Ovary (tissue), 9 donors: ENCODE results near the gene GUCY1A1. TPM values are rescaled to one million over a fixed set of nuclear protein-coding genes. Genes with fewer than 3 reads are reported as not detected.
A peak's percentile ranks its signal among the peaks of the same experiment; 100 is the strongest.

Source experiments
- DNase-seq, 5 donors: peaks; one replicate each; pipeline ENCODE4 v3.0.0-alpha.2; 2019 to 2020
- H3K27ac ChIP-seq, 2 donors: fragments of 200-600 bp; one replicate each; pipeline versions ENCODE4 v1.5.1 to v1.8.0; 2019 to 2022
- H3K27me3 ChIP-seq: fragments of 200-600 bp; one replicate; pipeline ENCODE4 v1.8.0; 2022
- H3K36me3 ChIP-seq: fragments of 200-600 bp; sonication (generic); one replicate; pipeline ENCODE4 v1.5.1; 2019
- H3K4me1 ChIP-seq: one replicate; pipeline ENCODE4 v1.8.1; 2013; ENCODE audit warnings: mild to moderate bottlenecking, moderate library complexity; ENCODE audit not compliant: insufficient read depth
- H3K4me3 ChIP-seq: fragments of 200-600 bp; sonication (generic); one replicate; pipeline ENCODE4 v1.5.1; 2017
- H3K9me3 ChIP-seq, 2 donors: fragments of 200-600 bp in 1 of 2; sonication (generic) in 1 of 2; one replicate each; pipeline versions ENCODE4 v1.5.1 to v1.8.1; 2013 to 2019; ENCODE audit warnings: mild to moderate bottlenecking in 1 of 2, moderate library complexity in 1 of 2
- CTCF ChIP-seq, 3 donors: fragments of 450-650 bp in 2 of 3; fragments of 200-600 bp in 1 of 3; IDR thresholded peaks; one replicate each; pipeline versions ENCODE4 v1.5.1 to v1.8.0; 2016 to 2022; ENCODE audit warnings: antibody characterized with exemption in 3 of 3, mild to moderate bottlenecking in 1 of 3
- EP300 ChIP-seq: sonication (generic); formaldehyde crosslinking; IDR thresholded peaks from one replicate; pipeline ENCODE4 v1.6.1; 2017; ENCODE audit warnings: antibody characterized with exemption
- POLR2A ChIP-seq: fragments of 450-650 bp; IDR thresholded peaks from one replicate; pipeline ENCODE4 v1.6.1; 2017; ENCODE audit warnings: antibody characterized with exemption, mild to moderate bottlenecking, moderate library complexity
- WGBS, 3 donors: extraction: QIAGEN DNeasy Blood & Tissue Kit in 1 of 3; methylation state at CpG; one replicate each; pipeline versions ENCODE4 v1.1.5 to v1.1.7; 2013 to 2017; 5-methylcytosine and 5-hydroxymethylcytosine counted together
- intact Hi-C, 4 donors: fragments of 100-400 bp; cut with DNase I; formaldehyde crosslinking; loops; one replicate each; pipeline versions ENCODE4 v1.11.0 to v1.15.1; 2022 to 2023
- polyA plus RNA-seq, 2 donors: library from polyadenylated mRNA; stranded (reverse); fragments of 200-250 nt in 1 of 2; fragments of 350-450 nt in 1 of 2; fragmentation: Illumina TruSeq in 1 of 2; extraction: RNeasy Lipid Tissue Mini Kit (QIAGEN cat#74804) in 1 of 2; gene quantifications; one replicate each; pipeline ENCODE4 v1.2.3, GENCODE V29; 2013 to 2014
- total RNA-seq, 7 donors: library from RNA; depleted of rRNA in 2 of 7; stranded (reverse); fragments of >200 nt in 2 of 7; fragmentation: NEBNext Ultra II Directional in 3 of 7; extraction: Animal tissue kit (Norgen Biotek cat#: 25700) in 3 of 7; gene quantifications; one replicate each; pipeline versions ENCODE4 v1.1.0 to v1.2.4, GENCODE V29; 2016 to 2023
- donor health status: DM: no; HTN: no; CAD: no; lungs with moderate emphysema.
- donor health status: DM: no; HTN: no; CAD: no.
- donor health status: Bipolar disorder and iron deficiency.
- donor health status: DM: yes; HTN: yes; CAD: no.
- donor health status: DM: no; HTN: no; CAD: no.
- donor health status: DM: yes; HTN: yes; CAD: no.

GUCY1A1 gene
- total and polyA plus RNA-seq, 9 donors, result 3.0 to 26.9 (median 6.4) TPM

- no peaks in the 10 kb centered on the region for H3K27me3 ChIP-seq
- whole genome bisulfite sequencing, 3 donors, result 73 to 86% (median 82%) methylated on average over 1 of the region's 1 CpG
- TF ChIP-seq EP300 (no peak), CTCF (IDR thresholded peaks at IDR 0.05) (no peak), POLR2A (no peak)
- no peaks in the 10 kb centered on the region for H3K9me3 ChIP-seq
- intact Hi-C loops, result loop anchor here in 1 of 4 donors (5.0 to 10.0 kb wide), 2 partner anchors 63 to 146 kb away; no protein-coding TSS in a partner anchor
- no peak overlapping the region for H3K27ac ChIP-seq
- no peaks in the 10 kb centered on the region for H3K4me1 ChIP-seq
- no peak overlapping the region for H3K4me3 ChIP-seq
- no peak for DNase-seq
- H3K36me3 ChIP-seq, result no peaks in the 10 kb centered on the region
Measured at GRCh38 chr4:155757745-155758265, 91.2 kb downstream of the GUCY1A1 start.

GRCh38 chr4:155758481-155759371 is 92.1 kb downstream of the GUCY1A1 start, which contains the start of gene GUCY1B1:
Gene GUCY1B1 (plus strand): TSS chr4:155759021. CDS start chr4:155759141, 120 bp downstream.
- H3K4me1 ChIP-seq, result no peaks in the 10 kb centered on the region
- no peaks in the 10 kb centered on the region for H3K27me3 ChIP-seq
- H3K9me3 ChIP-seq, result no peaks in the 10 kb centered on the region
- intact Hi-C loops, result loop anchor here in 1 of 4 donors (5.0 to 10.0 kb wide), 2 partner anchors 64 to 146 kb away; no protein-coding TSS in a partner anchor
- no peaks in the 10 kb centered on the region for H3K36me3 ChIP-seq
- H3K27ac ChIP-seq, result peak within 1 kb of the TSS; percentile 18 to 69
- 6 to 11% (median 8%) methylated on average over 36 to 51 of the region's 51 CpGs for WGBS, 3 donors
- H3K4me3 ChIP-seq, result peak within 1 kb of the TSS; percentile 58
- peak; percentile 22 to 56 (median 31) for TF ChIP-seq CTCF (IDR thresholded peaks at IDR 0.05)
- no peak for TF ChIP-seq POLR2A
- peak; percentile 81 to 94 (median 92) for DNase-seq

- Histone ChIP-seq H3K27ac (peak overlapping the region; percentile 18 to 69), H3K27me3 (no peaks in the 10 kb centered on the region), H3K4me1 (no peaks in the 10 kb centered on the region), H3K4me3 (peak overlapping the region; percentile 58), H3K36me3 (no peaks in the 10 kb centered on the region), H3K9me3 (no peaks in the 10 kb centered on the region)
- 0 to 1% (median 1%) methylated on average over 56 to 77 of the region's 77 CpGs for WGBS, 3 donors
- TF ChIP-seq POLR2A, result no peak
- no peak for TF ChIP-seq EP300
- no peak for TF ChIP-seq CTCF (IDR thresholded peaks at IDR 0.05)
- DNase-seq, result peak; percentile 20 to 71 (median 68)
- intact Hi-C loops, result loop anchor here in 1 of 4 donors (5.0 to 10.0 kb wide), 2 partner anchors 65 to 147 kb away; no protein-coding TSS in a partner anchor
Measured at GRCh38 chr4:155759372-155760252, 93.0 kb downstream of the GUCY1A1 start.

- DNase-seq, result no peak
- no peak overlapping the region for H3K27ac ChIP-seq
- intact Hi-C loops, result no loop called here
- no peaks in the 10 kb centered on the region for H3K27me3 ChIP-seq
- H3K36me3 ChIP-seq, result no peaks in the 10 kb centered on the region
- H3K4me3 ChIP-seq, result no peak overlapping the region
- TF ChIP-seq CTCF (IDR thresholded peaks at IDR 0.05) (no peak), POLR2A (no peak), EP300 (no peak)
- H3K9me3 ChIP-seq, result no peaks in the 10 kb centered on the region
- H3K4me1 ChIP-seq, result no peaks in the 10 kb centered on the region
- WGBS, 3 donors, result 88 to 96% (median 91%) methylated on average over 3 of the region's 3 CpGs
Measured at GRCh38 chr4:155761047-155761446, 94.4 kb downstream of the GUCY1A1 start.
